Neural progenitor cell (in vitro differentiated cells): Measurements from ENCODE around the gene GJB6.

Experiments used
- CTCF ChIP-seq: fragments of 200-600 bp; sonication (generic); IDR thresholded peaks from 2 replicates; pipeline ENCODE4 v1.5.1; 2017; ENCODE audit warnings: antibody characterized with exemption, mild to moderate bottlenecking
- EZH2 ChIP-seq: fragments of 200-600 bp; sonication (generic); IDR thresholded peaks from 2 replicates; pipeline ENCODE4 v1.6.1; 2017; ENCODE audit warnings: antibody characterized with exemption, mild to moderate bottlenecking, moderate library complexity

GRCh38 chr13:20206698-20207235 lies 25.4 kb downstream of the GJB6 start:
- TF ChIP-seq EZH2 (no peak), CTCF (no peak)
